ENCODE data around the gene PCGF6. TPM values are rescaled to one million over a fixed set of nuclear protein-coding genes. Genes with fewer than 3 reads are reported as not detected.

The PCGF6 gene
- total RNA-seq, 1 experiment from 2014 or later, result 7.2 TPM

- no peak for DNase-seq (ENCODE audit: unreplicated experiment)
- BruUV-seq (replicated peaks), result no TSS peak
- TF ChIP-seq, protein P1, sequence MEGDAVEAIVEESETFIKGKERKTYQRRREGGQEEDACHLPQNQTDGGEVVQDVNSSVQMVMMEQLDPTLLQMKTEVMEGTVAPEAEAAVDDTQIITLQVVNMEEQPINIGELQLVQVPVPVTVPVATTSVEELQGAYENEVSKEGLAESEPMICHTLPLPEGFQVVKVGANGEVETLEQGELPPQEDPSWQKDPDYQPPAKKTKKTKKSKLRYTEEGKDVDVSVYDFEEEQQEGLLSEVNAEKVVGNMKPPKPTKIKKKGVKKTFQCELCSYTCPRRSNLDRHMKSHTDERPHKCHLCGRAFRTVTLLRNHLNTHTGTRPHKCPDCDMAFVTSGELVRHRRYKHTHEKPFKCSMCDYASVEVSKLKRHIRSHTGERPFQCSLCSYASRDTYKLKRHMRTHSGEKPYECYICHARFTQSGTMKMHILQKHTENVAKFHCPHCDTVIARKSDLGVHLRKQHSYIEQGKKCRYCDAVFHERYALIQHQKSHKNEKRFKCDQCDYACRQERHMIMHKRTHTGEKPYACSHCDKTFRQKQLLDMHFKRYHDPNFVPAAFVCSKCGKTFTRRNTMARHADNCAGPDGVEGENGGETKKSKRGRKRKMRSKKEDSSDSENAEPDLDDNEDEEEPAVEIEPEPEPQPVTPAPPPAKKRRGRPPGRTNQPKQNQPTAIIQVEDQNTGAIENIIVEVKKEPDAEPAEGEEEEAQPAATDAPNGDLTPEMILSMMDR (IDR thresholded peaks at IDR 0.05; ENCODE audit: unreplicated experiment), result no peak
- intact Hi-C loops (cut with micrococcal nuclease), result no loop called here
- H3K9me3 Mint-ChIP-seq (ENCODE audit: unreplicated experiment), result no peaks in the 10 kb centered on the region
- no peak overlapping the region for H3K27ac Mint-ChIP-seq (ENCODE audit: low read depth, unreplicated experiment)
- peaks cover 6% of the 10 kb centered on the region for H3K4me1 Mint-ChIP-seq (ENCODE audit: insufficient read depth, unreplicated experiment)
- CTCF ChIA-PET, result interaction anchor here (0.9 kb wide), 1 partner anchor 42 kb away, joined by 3 read pairs; no protein-coding TSS in a partner anchor
- POLR2A ChIA-PET, result no interaction called here
- H3K4me3 Mint-ChIP-seq (ENCODE audit: unreplicated experiment), result no peak overlapping the region
- peaks cover 40% of the 10 kb centered on the region for H3K27me3 Mint-ChIP-seq (ENCODE audit: insufficient read depth, unreplicated experiment)
- peaks cover 9% of the 10 kb centered on the region for H3K36me3 Mint-ChIP-seq (ENCODE audit: insufficient read depth, unreplicated experiment)
Measured at GRCh38 chr10:103291588-103291987, 59.4 kb downstream of the PCGF6 start.

DNA sequence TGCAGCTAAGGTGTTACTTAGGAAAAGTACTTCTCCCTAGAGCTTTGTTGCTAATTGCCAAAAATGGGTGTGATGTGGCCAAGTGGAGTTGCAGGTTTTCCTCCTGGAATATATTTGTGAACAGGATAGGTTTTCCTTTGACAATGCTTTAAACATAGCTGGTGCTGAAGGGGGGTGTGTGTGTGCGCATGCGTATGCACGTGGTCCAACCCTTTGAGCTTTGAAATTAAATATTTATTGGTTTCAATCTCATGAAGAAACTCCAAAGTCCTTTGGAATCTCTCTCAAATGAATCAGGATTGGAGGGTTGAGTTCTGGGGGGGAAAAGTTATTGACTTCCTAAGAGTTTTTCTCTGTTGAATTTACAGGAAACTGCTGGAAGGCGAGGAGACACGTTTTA is 62.9 kb downstream of the PCGF6 start:
- TF ChIP-seq, protein P1 (IDR thresholded peaks at IDR 0.05; ENCODE audit: unreplicated experiment), result no peak
- ChIA-PET POLR2A (no interaction called here), CTCF (no interaction called here)
- H3K4me3 Mint-ChIP-seq (ENCODE audit: unreplicated experiment), result no peak overlapping the region
- intact Hi-C loops (cut with micrococcal nuclease), result no loop called here
- no peak for DNase-seq (ENCODE audit: unreplicated experiment)
- H3K9me3 Mint-ChIP-seq (ENCODE audit: unreplicated experiment), result no peaks in the 10 kb centered on the region
- no peaks in the 10 kb centered on the region for H3K4me1 Mint-ChIP-seq (ENCODE audit: insufficient read depth, unreplicated experiment)
- peaks cover 48% of the 10 kb centered on the region for H3K27me3 Mint-ChIP-seq (ENCODE audit: insufficient read depth, unreplicated experiment)
- no TSS peak for BruUV-seq (replicated peaks)
- no peak overlapping the region for H3K27ac Mint-ChIP-seq (ENCODE audit: low read depth, unreplicated experiment)
- peaks cover 4% of the 10 kb centered on the region for H3K36me3 Mint-ChIP-seq (ENCODE audit: insufficient read depth, unreplicated experiment)

DNA sequence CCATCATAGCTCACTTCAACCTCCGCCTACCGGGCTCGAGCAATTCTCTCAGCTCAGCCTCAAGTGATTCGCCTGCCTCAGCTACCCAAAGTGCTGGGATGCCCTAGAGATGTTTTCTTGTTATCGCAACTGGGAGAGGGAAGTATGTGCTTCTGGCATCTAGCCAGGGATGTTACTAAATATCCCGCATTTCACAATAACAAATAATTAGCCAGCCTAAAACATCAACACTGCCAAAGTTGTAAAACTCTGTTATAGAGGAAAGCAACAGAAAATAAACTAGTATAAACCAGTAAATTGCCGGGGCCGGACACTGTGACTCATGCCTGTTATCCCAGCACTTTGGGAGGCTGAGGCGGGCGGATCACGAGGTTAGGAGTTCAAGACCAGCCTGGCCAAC is 66.8 kb downstream of the PCGF6 start:
- peak; percentile 95 for DNase-seq (ENCODE audit: unreplicated experiment)
- BruUV-seq (replicated peaks), result no TSS peak
- TF ChIP-seq, protein P1 (IDR thresholded peaks at IDR 0.05; ENCODE audit: unreplicated experiment), result no peak
- no peaks in the 10 kb centered on the region for H3K36me3 Mint-ChIP-seq (ENCODE audit: insufficient read depth, unreplicated experiment)
- H3K4me1 Mint-ChIP-seq (ENCODE audit: insufficient read depth, unreplicated experiment), result no peaks in the 10 kb centered on the region
- POLR2A ChIA-PET, result interaction anchor here (0.7 to 1.2 kb wide), 3 partner anchors 11 to 15 kb away, joined by 3 to 5 read pairs (median 3); no protein-coding TSS in a partner anchor
- CTCF ChIA-PET, result interaction anchor here (1.1 kb wide), 1 partner anchor 67 kb away, joined by 3 read pairs; the partner anchor contains the start of gene PCGF6
- intact Hi-C loops (cut with micrococcal nuclease), result no loop called here
- H3K4me3 Mint-ChIP-seq (ENCODE audit: unreplicated experiment), result no peak overlapping the region
- peaks cover 63% of the 10 kb centered on the region for H3K27me3 Mint-ChIP-seq (ENCODE audit: insufficient read depth, unreplicated experiment)
- H3K9me3 Mint-ChIP-seq (ENCODE audit: unreplicated experiment), result peaks cover under 1% of the 10 kb centered on the region
- H3K27ac Mint-ChIP-seq (ENCODE audit: low read depth, unreplicated experiment), result no peak overlapping the region

DNA sequence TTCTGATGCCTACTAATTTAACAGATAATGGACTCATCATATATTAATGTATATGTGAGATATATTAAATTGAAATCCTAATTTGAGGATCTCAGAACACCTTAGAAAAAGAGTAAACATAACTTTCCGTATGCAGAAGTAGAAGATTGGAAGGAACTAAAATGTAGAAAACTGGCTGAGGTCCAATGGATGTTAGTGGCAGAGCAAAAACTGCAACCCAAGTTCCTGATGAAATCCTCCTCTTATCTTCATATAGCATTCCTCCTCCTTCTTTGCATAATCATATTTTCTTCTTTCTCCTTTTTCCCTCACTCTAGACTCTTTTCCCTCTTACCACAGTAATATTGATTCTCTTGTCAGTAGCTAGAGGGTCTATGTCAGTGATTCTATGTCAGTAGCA is 68.0 kb downstream of the PCGF6 start:
- no peaks in the 10 kb centered on the region for H3K4me1 Mint-ChIP-seq (ENCODE audit: insufficient read depth, unreplicated experiment)
- H3K4me3 Mint-ChIP-seq (ENCODE audit: unreplicated experiment), result no peak overlapping the region
- ChIA-PET CTCF (no interaction called here), POLR2A (no interaction called here)
- no peak overlapping the region for H3K27ac Mint-ChIP-seq (ENCODE audit: low read depth, unreplicated experiment)
- no peaks in the 10 kb centered on the region for H3K36me3 Mint-ChIP-seq (ENCODE audit: insufficient read depth, unreplicated experiment)
- DNase-seq (ENCODE audit: unreplicated experiment), result no peak
- BruUV-seq (replicated peaks), result no TSS peak
- H3K27me3 Mint-ChIP-seq (ENCODE audit: insufficient read depth, unreplicated experiment), result peaks cover 60% of the 10 kb centered on the region
- peaks cover 7% of the 10 kb centered on the region for H3K9me3 Mint-ChIP-seq (ENCODE audit: unreplicated experiment)
- intact Hi-C loops (cut with micrococcal nuclease), result no loop called here
- TF ChIP-seq, protein P1 (IDR thresholded peaks at IDR 0.05; ENCODE audit: unreplicated experiment), result no peak
